Stimulated activated CD4-positive, alpha-beta T cell treated with anti-CD3 and anti-CD28 coated beads, Interleukin-4, amount 100 ng/mL, for 48 hours (primary cell): Measurements from ENCODE around the gene LRRC55.

ENCODE experiments used
- DNase-seq, 2 donors: peaks; one replicate each; pipeline ENCODE4 v3.0.0-alpha.2; 2020; ENCODE audit warnings: low read depth in 2 of 2

Gene LRRC55

GRCh38 chr11:57202281-57202680 is 20.5 kb downstream of the LRRC55 start:
- no peak for DNase-seq

GRCh38 chr11:57203359-57203758 is 21.6 kb downstream of the LRRC55 start:
- DNase-seq, result no peak

GRCh38 chr11:57203882-57204480 is 22.2 kb downstream of the LRRC55 start:
- DNase-seq, result no peak

- DNase-seq, result no peak
Measured at GRCh38 chr11:57205041-57205641, 23.4 kb downstream of the LRRC55 start.

- no peak for DNase-seq
Measured at GRCh38 chr11:57207168-57207567, 25.4 kb downstream of the LRRC55 start.

GRCh38 chr11:57210781-57211180 is 29.0 kb downstream of the LRRC55 start:
- no peak for DNase-seq

GRCh38 chr11:57213342-57214097 is 31.8 kb downstream of the LRRC55 start:
- no peak for DNase-seq

GRCh38 chr11:57214098-57214417 is 32.3 kb downstream of the LRRC55 start:
- no peak for DNase-seq

- no peak for DNase-seq
Measured at GRCh38 chr11:57214494-57214893, 32.7 kb downstream of the LRRC55 start.

- DNase-seq, result no peak
Measured at GRCh38 chr11:57216463-57216862, 34.7 kb downstream of the LRRC55 start.

GRCh38 chr11:57217053-57217452 is 35.3 kb downstream of the LRRC55 start:
- DNase-seq, result no peak

GRCh38 chr11:57219021-57219627 is 37.4 kb downstream of the LRRC55 start:
- no peak for DNase-seq

GRCh38 chr11:57222239-57222638 is 40.5 kb downstream of the LRRC55 start:
- no peak for DNase-seq

- no peak for DNase-seq
Measured at GRCh38 chr11:57223601-57224000, 41.8 kb downstream of the LRRC55 start.

GRCh38 chr11:57224128-57224527 is 42.4 kb downstream of the LRRC55 start:
- DNase-seq, result no peak

GRCh38 chr11:57224537-57224936 is 42.8 kb downstream of the LRRC55 start:
- DNase-seq, result no peak

GRCh38 chr11:57228600-57228999 is 46.8 kb downstream of the LRRC55 start:
- no peak for DNase-seq

GRCh38 chr11:57230316-57230715 is 48.6 kb downstream of the LRRC55 start:
- DNase-seq, result no peak

GRCh38 chr11:57230791-57231538 is 49.2 kb downstream of the LRRC55 start:
- no peak for DNase-seq

GRCh38 chr11:57231539-57232253 is 49.9 kb downstream of the LRRC55 start:
- no peak for DNase-seq

- no peak for DNase-seq
Measured at GRCh38 chr11:57233702-57234101, 51.9 kb downstream of the LRRC55 start.
